Right lung (tissue), 5 donors: ENCODE data around the gene BRD9. TPM values are rescaled to one million over a fixed set of nuclear protein-coding genes. Genes with fewer than 3 reads are reported as not detected.

Source experiments
- DNase-seq, 2 donors: peaks; one replicate each; pipeline ENCODE4 v3.0.0-alpha.2; 2013
- polyA plus RNA-seq, 5 donors: library from polyadenylated mRNA; unstranded; fragments of 120-200 nt; gene quantifications; one replicate each; pipeline versions ENCODE4 v1.2.1 to v1.2.3, GENCODE V29; 2013; ENCODE audit warnings: inconsistent platforms in 1 of 5, low replicate concordance in 1 of 5; ENCODE audit not compliant: insufficient read length in 5 of 5, insufficient read depth in 1 of 5

BRD9 gene
- polyA plus RNA-seq, 5 donors, result 43.0 to 53.8 (median 49.0) TPM

DNA sequence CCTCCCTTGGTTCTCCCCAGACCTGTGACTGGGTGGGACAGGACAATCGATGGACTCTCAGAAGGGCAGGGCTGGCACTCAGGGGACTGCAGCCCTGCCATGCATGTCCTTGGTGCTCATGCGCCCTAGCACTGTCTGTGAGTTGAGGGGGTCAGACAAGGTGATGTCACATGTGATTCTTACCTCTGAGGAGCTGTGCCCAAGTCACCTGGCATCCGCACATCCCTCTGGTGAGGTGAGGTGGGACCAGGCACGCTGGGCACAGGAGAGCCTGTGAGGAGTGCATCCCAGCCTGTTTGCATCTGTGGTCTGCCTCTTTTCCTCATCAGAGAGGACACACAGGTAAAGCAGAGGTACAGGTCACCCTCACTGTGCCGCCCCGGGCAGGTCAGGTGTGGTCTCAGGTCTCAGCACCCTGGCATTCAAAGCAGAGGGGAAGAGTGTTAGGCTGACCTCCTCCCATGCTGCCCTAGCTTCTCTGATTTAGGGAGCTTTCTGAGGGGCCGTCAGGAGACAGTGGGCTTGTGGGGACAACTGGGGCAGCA, 14.8 kb upstream of the BRD9 start:
- no peak for DNase-seq

DNA sequence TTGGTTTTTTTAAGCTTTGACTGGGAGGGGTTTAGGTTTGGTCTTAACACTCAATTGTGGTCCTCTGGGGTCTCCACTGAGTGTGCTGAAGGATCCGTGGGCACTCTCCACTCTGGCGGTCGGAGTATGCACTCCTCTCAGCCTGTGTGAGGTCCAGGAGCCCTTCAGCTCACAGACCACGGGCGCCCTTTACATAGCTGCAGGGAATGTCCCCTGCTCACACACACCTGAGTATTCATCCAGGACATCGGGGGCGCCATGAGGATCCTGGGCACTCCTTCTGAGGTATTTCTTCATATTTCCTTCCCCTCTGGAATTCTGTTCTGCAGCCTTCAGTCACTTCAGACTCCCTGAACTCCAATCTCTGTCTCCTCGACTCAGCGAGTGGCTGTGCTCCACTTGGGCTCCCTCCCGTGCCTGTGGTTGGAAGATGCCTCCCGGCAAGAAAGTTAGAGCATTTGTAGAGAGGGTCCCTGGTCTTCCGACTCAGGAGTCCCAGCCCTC, 12.6 kb upstream of the BRD9 start:
- no peak for DNase-seq

- no peak for DNase-seq
These were observed 11.1 kb upstream of the BRD9 start for GRCh38 chr5:903756-904096.

GRCh38 chr5:902129-902916, 9.7 kb upstream of the BRD9 start:
- no peak for DNase-seq

DNA sequence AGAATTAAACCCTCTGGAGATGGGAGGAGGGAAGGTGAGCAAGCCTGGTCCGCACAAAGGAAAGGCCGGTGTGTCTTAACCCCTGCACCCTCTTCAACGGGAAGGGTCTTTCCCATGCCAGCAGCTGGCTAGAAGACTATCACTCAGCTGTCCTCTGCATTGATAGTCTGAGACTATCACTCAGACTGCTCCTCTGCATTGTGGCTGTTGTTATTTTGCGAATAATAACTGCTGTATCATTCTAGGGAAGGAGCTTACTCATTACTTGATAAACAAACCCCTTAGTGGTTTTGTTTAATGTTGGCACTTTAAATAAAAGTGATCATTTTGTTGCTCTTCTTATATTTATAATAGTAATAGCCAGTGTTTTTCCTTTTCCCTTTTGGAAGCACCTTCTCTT, 8.2 kb upstream of the BRD9 start:
- no peak for DNase-seq

DNA sequence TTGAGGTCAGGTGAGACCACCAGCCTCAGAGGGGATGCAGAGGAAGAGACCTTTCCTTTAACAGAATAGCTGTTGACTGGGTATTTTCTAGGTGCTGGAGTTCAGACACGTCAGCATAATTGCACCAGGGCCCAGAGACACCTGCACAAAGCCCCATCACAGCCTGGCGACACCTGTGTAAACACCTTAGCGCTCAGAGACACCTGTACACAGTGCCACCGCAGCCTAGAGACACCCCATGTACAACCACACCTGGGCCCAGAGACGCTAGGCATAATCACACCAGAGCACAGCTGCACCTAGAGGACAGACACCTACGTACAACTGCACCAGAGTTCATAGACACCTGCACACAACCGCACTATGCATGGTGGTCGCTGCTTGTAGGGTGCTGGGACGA, 1.1 kb upstream of the BRD9 start:
- no peak for DNase-seq

DNA sequence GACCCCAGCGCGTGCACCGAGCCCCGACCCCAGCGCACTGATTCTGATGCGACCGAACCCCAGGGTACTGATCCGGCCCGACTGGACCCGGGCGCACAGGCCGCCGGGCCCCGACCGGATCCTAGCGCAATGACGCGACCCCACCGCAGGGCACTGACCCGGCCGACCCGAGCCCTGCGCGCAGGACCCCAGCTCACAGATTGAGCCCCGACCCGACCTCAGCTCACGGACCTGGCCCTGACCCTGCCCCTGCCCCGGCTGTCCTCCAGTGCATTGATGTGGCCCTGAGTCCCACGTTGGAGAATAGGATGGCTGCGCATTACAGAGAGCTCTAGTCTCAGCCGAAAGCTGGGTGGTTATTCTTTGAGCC, 521 bp upstream of the BRD9 start:
- DNase-seq, result no peak

DNA sequence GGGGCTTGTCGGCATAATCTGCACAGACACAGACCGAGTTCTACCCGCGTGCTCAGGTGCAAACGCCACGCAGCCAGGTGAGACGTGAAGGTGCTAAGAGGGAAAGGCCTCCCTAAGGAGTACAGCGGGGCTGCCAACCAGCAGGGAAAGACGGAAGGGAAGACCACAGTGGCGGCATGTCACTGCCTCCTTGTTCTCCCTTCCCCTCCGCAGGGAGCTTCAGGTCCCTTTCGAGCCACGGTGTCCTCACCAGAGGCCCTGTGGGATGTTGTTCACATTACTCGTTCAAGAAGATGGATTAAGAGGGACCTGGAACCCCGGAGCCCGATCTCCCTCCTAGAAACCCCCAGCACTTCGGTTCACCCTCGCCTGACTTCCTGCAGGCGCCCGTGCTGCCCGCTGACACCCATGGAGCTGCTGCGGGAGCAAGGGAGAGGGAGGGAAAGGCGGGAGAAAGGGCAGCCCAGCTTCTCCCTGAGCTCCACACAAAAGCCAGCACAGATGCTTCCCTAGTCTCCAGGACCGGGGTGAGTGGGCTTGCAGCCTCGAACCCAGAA, 686 bp downstream of the BRD9 start:
- DNase-seq, result peak; percentile 9 to 11

DNA sequence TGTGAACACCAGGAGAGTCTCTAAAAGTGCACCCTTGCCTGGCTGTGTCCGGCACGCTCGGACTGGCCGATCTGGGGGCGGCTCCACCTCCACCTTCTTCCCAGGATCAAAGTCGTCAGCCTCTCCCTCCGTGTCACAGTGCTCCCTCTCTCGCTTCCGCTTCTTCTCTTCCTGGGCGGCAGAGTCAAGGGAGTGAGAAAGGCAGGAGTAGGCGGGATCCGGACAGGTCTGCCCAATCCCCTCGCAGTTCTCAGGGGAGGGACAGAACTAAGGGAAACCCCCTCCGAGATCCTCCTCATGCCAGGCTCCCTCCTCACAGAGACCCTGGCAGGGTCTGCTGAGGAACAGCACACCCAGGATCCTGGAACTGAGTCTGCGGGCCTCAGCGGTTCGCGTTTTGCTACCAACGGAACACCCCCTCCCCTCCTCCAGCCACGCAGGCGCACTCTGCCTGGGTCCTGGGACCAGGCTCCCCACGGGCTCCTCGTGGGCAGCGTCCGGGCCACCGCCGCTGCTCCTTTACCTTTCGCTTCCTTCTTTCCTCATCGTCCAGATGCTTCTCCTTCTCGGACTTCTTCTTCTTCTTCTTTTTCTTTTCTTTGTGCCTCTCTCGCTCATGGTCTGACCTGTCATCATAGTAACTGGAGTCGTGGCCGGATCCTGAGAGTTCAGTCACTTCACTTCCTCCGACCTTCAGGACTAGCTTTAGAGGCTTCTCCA, 1.3 kb downstream of the BRD9 start:
- no peak for DNase-seq

GRCh38 chr5:889075-889710, 3.4 kb downstream of the BRD9 start:
- DNase-seq, result no peak

- DNase-seq, result no peak
These were observed 4.0 kb downstream of the BRD9 start for GRCh38 chr5:888638-889035.

DNA sequence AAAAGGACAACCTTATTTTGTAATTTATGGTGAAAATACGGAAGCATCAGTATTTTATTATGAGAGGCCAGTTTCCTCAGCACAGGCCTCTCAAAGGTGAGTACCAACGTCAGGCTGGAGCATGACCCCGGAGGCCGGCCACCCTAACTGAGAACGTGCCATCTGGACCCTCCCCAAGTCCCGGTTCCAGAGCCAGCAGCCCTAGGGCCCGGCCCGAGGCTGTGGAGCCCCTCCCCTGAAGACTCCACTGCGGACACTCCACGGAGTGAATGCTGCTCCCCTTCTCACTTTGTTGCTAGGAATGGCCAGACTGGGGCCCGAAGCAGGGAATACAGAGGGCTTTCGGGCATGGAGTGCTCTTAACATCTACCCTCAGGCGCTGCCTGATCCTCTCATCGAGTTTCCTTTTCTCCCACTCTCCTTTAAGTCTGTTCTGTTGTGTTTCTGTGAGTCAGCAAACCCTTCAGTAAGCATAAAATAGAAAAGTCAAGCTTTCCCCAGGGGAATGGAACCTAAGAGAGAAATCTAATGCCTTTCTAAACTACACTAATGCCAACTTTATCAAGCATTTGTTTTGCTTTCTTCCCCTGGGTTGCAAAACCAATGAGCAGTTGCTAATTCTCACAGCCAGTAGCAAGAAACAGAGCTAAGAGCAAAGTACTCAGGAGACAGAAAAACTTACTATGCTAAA, 4.5 kb downstream of the BRD9 start:
- DNase-seq, result no peak

DNA sequence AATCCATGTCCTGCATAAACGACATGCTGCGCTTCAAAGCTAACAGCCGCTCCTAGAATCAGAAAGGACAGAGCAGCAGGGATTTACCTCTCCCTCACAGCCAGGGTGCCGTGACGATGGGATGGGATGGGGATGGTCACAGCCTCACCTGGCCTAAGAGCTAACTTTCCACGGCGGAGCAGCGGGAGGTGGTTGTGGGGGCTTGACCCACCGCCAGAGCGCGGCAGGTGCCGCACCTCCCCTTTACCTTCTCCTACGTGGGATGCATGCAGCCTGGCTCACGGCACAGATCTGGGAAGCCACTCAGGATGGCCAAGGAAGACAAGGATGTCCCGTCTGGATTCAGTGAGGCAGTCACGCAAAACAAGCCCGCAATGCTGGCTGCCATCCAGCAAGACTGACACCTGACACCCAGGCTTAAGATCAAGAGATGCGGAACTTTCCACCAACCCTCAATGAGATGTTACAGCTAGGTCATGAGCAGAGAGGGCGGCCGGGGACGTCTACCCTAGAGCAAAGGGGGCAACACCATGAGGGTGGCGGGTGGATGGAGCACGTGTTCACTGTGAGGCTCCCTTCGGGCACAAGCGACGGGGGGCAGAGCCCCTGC, 5.8 kb downstream of the BRD9 start:
- no peak for DNase-seq

DNA sequence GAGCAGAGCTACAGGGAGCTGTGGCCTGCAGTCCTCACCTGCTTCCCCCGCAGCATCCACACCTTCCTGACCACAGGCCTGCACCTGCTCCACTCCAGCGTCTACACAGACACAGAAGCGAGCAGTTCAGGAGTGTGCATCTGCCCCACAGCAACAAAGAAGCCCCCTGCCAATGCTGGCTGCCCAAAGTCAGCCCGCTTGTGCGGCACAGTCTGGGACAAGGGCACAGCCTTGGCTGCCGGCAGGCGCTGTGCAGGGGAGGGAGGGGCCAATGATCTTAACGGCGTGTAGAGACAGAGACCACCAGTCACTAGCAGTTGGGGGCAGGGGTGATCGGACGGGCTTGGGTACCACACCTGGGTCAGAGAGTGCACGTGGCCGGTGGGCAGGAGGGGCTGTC, 6.6 kb downstream of the BRD9 start:
- no peak for DNase-seq

GRCh38 chr5:885529-885928, 7.1 kb downstream of the BRD9 start:
- DNase-seq, result no peak

DNA sequence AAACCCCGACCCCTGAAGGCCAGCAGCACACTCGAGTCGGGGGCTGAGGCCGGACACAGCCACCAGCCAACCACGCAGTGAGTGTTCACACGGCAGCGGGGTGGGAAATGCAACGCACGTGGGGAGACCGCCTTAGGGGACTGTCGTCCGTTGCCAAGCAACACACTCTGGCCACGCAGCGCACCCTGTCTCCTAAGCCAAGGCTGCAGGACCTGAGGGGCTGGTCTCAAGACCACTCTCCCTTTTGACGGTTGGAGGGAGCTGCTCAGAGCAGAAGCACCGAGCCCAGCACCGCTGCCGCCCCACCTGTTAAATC, 7.5 kb downstream of the BRD9 start:
- DNase-seq, result no peak

- no peak for DNase-seq
These were observed 8.1 kb downstream of the BRD9 start for GRCh38 chr5:884345-885126.

DNA sequence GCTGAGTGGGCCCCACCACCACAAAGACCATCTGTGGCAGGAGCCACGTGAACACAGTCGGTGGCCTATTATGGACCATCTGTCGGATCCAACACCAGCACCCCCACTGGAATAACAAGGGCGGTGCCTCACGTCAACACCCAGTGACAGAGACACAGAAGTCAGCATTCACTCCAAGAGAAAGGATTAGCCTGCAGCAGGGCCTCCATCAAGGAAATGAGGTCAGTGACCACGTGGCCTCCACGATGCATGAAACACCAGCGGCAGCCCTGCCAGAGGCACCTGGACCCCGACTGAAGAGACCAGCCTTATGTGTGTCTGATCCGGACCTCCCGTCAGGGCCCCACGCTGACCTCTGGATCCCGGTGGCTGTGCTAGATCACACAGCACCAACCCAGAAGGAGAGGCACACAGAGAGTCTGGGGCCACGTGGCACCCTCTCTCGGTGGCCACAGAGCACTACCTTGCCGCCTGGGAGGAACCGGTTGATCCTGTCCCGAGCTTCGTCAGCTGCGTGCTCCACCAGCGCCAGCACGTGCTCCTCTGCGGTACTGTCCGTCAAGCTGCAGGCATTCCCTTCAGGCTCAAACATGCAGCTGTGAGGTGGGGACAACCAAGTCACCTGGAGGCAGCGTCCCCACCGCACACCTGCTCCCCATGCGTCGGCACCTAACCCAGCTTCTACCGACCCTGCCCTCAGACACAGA, 9.0 kb downstream of the BRD9 start:
- no peak for DNase-seq

GRCh38 chr5:882253-883183, 10.1 kb downstream of the BRD9 start:
- no peak for DNase-seq
